Ishikawa (cell line): ENCODE measurements around the gene ABHD12.

Experiments
- CEBPB ChIP-seq: IDR thresholded peaks from 2 replicates; pipeline ENCODE4 v1.6.1; 2012
- CREB1 ChIP-seq: IDR thresholded peaks from 2 replicates; pipeline ENCODE4 v1.6.1; 2012; ENCODE audit warnings: low read depth
- EGR1 ChIP-seq: IDR thresholded peaks from 2 replicates; pipeline ENCODE4 v1.6.1; 2012
- EP300 ChIP-seq: IDR thresholded peaks from 2 replicates; pipeline ENCODE4 v1.6.1; 2012; ENCODE audit warnings: borderline replicate concordance
- FOXM1 ChIP-seq: IDR thresholded peaks from 2 replicates; pipeline ENCODE4 v1.6.1; 2012; ENCODE audit warnings: low read depth, borderline replicate concordance
- NFIC ChIP-seq: IDR thresholded peaks from 2 replicates; pipeline ENCODE4 v1.6.1; 2012
- RAD21 ChIP-seq: IDR thresholded peaks from 2 replicates; pipeline ENCODE4 v1.6.1; 2012; ENCODE audit warnings: low read depth
- REST ChIP-seq: IDR thresholded peaks from 2 replicates; pipeline ENCODE4 v1.6.1; 2012; ENCODE audit warnings: low read depth, mild to moderate bottlenecking
- TAF1 ChIP-seq: IDR thresholded peaks from 2 replicates; pipeline ENCODE4 v1.6.1; 2012; ENCODE audit warnings: low read depth, mild to moderate bottlenecking
- TCF12 ChIP-seq: IDR thresholded peaks from 2 replicates; pipeline ENCODE4 v1.6.1; 2012; ENCODE audit warnings: low read depth
- TEAD4 ChIP-seq: IDR thresholded peaks from 2 replicates; pipeline ENCODE4 v1.6.1; 2012
- TF ChIP-seq, protein P1 (sequence below): IDR thresholded peaks from 2 replicates; pipeline ENCODE4 v1.6.1; 2012

GRCh38 chr20:25361287-25361683 is 29.4 kb downstream of the ABHD12 start:
- no peak for TF ChIP-seq CREB1
- TF ChIP-seq, protein P1, sequence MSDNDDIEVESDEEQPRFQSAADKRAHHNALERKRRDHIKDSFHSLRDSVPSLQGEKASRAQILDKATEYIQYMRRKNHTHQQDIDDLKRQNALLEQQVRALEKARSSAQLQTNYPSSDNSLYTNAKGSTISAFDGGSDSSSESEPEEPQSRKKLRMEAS, result no peak
- TF ChIP-seq RAD21, result no peak
- TF ChIP-seq FOXM1, result no peak
- TF ChIP-seq NFIC, result no peak
- TF ChIP-seq CEBPB, result no peak
- TF ChIP-seq TEAD4, result peak; percentile 75
- TF ChIP-seq TCF12, result no peak
- TF ChIP-seq REST, result no peak
- no peak for TF ChIP-seq EP300
- TF ChIP-seq EGR1, result no peak
- no peak for TF ChIP-seq TAF1
